BJ (cell line): ENCODE results near the gene PKD1L1. TPM values are rescaled to one million over a fixed set of nuclear protein-coding genes. Genes with fewer than 3 reads are reported as not detected.
A peak's percentile ranks its signal among the peaks of the same experiment; 100 is the strongest.
"Not testable (repeated sequence)": the region's sequence is repeated elsewhere in the genome, so short reads cannot be mapped to it uniquely, and the experiment has no call there.

ENCODE experiments used
- CTCF ChIA-PET: fragments of 350-600 bp; formaldehyde crosslinking; extraction: SDS; loops from one replicate; lab custom pipeline; 2021; ENCODE audit warnings: antibody characterized with exemption, inconsistent platforms; lab: Yijun Ruan, JAX
- POLR2A ChIA-PET: fragments of 300-600 bp; sonication (Branson Sonifier 250); formaldehyde crosslinking; extraction: SDS; loops from one replicate; lab custom pipeline; 2021; ENCODE audit warnings: antibody characterized with exemption; lab: Charles Lee
- DNase-seq: peaks from one replicate; pipeline ENCODE4 v3.0.0-alpha.2; 2011; ENCODE audit warnings: low read depth
- H3K27me3 ChIP-seq: 2 replicates; pipeline ENCODE4 v1.6.0; 2011; ENCODE audit warnings: low read length; ENCODE audit not compliant: control insufficient read depth, insufficient read depth
- H3K36me3 ChIP-seq: 2 replicates; pipeline ENCODE4 v1.5.1; 2011; ENCODE audit warnings: low read length; ENCODE audit not compliant: control insufficient read depth, insufficient read depth
- H3K4me3 ChIP-seq: 2 replicates; pipeline ENCODE4 v1.5.1; 2011; ENCODE audit warnings: low read depth, mild to moderate bottlenecking, control low read depth, low read length
- polyA plus RNA-seq: library from polyadenylated mRNA; depleted of rRNA; stranded (reverse); fragments of >200 nt; gene quantifications from 2 replicates; pipeline ENCODE4 v1.2.3, GENCODE V29; 2011
- TF ChIP-seq, protein P1 (sequence below): IDR thresholded peaks from 2 replicates; pipeline ENCODE4 v1.5.1; 2011; ENCODE audit warnings: low read depth, mild to moderate bottlenecking, control low read depth, inconsistent platforms, low read length, moderate library complexity; ENCODE audit not compliant: insufficient read depth

The PKD1L1 gene
- polyA plus RNA-seq, 1 experiment: 0.13 TPM

DNA sequence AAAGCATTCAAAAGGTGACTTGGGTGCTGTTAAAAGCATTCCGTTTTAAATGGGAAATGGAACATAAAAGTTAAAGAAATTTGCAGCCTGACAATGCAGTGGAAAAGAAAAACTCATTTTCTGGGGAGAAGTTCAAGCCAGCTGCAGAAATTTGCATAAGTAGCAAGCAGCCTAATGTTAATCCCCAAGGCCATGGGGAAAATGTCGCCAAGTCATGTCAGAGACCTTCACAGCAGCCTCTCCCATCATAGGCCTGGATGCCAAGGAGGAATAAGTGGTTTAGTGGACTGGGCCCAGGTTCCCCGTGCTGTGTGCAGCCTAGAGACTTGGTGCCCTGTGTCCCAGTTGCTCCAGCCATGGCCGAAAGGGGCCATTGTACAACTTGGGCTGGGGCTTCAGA lies 154.2 kb downstream of the PKD1L1 start:
- DNase-seq: no peak
- H3K4me3 ChIP-seq: no peak overlapping the region
- POLR2A ChIA-PET: no interaction called here
- CTCF ChIA-PET: interaction anchor here (0.8 kb wide), 1 partner anchor 11 kb away, joined by 3 read pairs; no protein-coding TSS in a partner anchor
- TF ChIP-seq, protein P1, sequence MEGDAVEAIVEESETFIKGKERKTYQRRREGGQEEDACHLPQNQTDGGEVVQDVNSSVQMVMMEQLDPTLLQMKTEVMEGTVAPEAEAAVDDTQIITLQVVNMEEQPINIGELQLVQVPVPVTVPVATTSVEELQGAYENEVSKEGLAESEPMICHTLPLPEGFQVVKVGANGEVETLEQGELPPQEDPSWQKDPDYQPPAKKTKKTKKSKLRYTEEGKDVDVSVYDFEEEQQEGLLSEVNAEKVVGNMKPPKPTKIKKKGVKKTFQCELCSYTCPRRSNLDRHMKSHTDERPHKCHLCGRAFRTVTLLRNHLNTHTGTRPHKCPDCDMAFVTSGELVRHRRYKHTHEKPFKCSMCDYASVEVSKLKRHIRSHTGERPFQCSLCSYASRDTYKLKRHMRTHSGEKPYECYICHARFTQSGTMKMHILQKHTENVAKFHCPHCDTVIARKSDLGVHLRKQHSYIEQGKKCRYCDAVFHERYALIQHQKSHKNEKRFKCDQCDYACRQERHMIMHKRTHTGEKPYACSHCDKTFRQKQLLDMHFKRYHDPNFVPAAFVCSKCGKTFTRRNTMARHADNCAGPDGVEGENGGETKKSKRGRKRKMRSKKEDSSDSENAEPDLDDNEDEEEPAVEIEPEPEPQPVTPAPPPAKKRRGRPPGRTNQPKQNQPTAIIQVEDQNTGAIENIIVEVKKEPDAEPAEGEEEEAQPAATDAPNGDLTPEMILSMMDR: no peak
- peaks cover 2% of the 10 kb centered on the region; the same call in 1 of the 2 replicates for H3K36me3 ChIP-seq
- no peaks in the 10 kb centered on the region for H3K27me3 ChIP-seq

DNA sequence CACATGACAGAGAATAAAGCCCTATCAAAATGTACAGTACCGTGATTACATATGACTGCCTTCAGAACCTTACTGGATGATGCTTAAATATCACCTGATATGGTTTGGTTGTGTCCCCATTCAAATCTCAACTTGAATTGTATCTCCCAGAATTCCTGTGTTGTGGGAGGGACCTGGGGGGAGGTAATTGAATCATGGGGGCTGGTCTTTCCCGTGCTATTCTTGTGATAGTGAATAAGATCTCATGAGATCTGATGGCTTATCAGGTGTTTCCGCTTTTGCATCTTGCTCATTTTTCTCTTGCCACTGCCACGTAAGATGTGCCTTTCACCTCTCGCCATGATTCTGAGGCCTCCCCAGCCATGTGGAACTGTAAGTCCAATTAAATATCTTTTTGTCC lies 155.1 kb downstream of the PKD1L1 start:
- H3K36me3 ChIP-seq, DNase-seq, POLR2A ChIA-PET, H3K4me3 ChIP-seq, H3K27me3 ChIP-seq: not testable (repeated sequence)
- CTCF ChIA-PET: interaction anchor here (0.8 kb wide), 1 partner anchor 12 kb away, joined by 3 read pairs; no protein-coding TSS in a partner anchor

DNA sequence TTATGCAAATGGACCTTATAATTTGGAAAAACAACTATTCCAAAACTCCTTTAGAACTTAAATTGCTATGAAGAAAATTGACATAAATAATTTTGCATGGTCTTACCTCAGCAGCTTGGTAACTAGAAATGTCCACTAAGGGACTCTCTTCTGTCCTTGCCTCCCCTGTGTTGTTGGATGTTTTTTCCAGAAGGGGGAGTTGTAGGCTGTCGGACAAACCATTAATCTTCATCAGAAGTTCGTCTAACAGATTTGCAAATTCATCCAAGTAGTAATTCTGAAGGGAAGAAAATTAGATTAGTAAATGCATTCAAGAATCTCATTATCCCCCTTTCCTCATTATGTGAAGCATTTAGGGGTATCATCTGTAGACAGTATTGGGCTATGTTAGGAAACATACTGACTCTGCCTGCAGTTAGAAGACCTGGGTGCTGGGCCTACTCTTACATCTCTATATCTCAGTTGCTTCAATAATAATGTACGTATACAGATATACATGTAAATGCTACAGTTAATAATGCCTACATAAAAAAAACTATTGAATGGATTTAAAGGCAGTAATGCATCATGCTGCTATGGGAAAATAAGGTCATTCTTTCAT lies 155.6 kb downstream of the PKD1L1 start:
- ChIA-PET CTCF (interaction anchor here (0.6 to 1.2 kb wide), 3 partner anchors 9 to 1814 kb away, joined by 3 to 4 read pairs (median 3); no protein-coding TSS in a partner anchor), POLR2A (no interaction called here)

DNA sequence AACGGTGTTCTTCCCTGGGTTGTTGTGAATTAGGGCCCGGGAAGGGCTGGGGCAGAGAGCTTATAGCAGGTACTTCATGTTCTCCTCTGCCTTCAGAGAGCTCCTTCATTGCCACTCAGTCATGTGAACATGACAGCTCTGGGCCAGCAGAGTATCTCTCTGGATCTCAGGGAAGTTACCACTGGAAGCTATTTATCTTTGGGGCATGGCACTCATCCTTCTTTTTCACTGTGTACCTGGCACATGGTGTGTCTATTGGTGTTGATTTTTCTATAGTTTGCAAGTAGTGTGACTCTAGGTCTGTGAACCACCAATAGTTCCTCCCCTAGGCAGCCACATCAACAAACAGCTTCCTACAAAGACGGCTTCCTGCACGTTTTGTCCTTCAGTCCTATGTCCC lies 156.6 kb downstream of the PKD1L1 start:
- no peak for DNase-seq
- ChIA-PET CTCF (interaction anchor here (0.9 to 1.2 kb wide), 2 partner anchors 8 to 177 kb away, joined by 3 to 4 read pairs; no protein-coding TSS in a partner anchor), POLR2A (no interaction called here)
- Histone ChIP-seq H3K4me3 (no peak overlapping the region), H3K36me3 (no peaks in the 10 kb centered on the region), H3K27me3 (no peaks in the 10 kb centered on the region)
- TF ChIP-seq, protein P1: no peak

More for the DNA sequence above, 155.6 kb downstream of the PKD1L1 start:
- peaks cover 2% of the 10 kb centered on the region; the same call in 1 of the 2 replicates for H3K36me3 ChIP-seq
- H3K4me3 ChIP-seq: no peak overlapping the region
- no peak for DNase-seq
- TF ChIP-seq, protein P1: peak; percentile 47
- H3K27me3 ChIP-seq: no peaks in the 10 kb centered on the region

DNA sequence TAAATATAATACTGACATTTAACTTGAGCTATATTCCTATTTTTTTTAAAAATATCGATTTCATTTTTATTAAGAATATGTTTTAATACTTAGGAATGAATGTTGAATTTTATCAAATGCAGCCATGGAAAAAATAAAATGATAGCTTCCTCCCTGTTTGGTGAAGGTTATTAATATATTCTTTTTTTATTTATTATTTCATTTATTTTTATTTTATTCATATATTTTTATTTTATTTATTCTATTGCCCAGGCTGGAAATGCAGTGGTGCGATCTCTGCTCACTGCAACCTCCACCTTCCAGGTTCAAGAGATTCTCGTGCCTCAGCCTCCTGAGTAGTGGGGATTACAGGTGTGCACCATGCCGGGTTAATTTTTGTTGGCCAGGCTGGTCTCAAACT lies 160.2 kb downstream of the PKD1L1 start:
- POLR2A ChIA-PET: interaction anchor here (1.1 kb wide), 1 partner anchor 178 kb away, joined by 5 read pairs; no protein-coding TSS in a partner anchor
- TF ChIP-seq, protein P1: no peak
- no peak for DNase-seq
- no peak overlapping the region for H3K4me3 ChIP-seq
- no peaks in the 10 kb centered on the region for H3K36me3 ChIP-seq
- CTCF ChIA-PET: interaction anchor here (0.9 to 1.6 kb wide), 3 partner anchors 11 to 211 kb away, joined by 3 to 10 read pairs (median 4); no protein-coding TSS in a partner anchor
- H3K27me3 ChIP-seq: no peaks in the 10 kb centered on the region
